ENCODE results near the gene DBT. TPM values are rescaled to one million over a fixed set of nuclear protein-coding genes. Genes with fewer than 3 reads are reported as not detected.

The DBT gene
- total and polyA plus RNA-seq, 2 of the 13 experiments (the other 11 are each of a cell fraction or from before 2014, with no cell fraction given), result 3.3 to 10.2 TPM

DNA sequence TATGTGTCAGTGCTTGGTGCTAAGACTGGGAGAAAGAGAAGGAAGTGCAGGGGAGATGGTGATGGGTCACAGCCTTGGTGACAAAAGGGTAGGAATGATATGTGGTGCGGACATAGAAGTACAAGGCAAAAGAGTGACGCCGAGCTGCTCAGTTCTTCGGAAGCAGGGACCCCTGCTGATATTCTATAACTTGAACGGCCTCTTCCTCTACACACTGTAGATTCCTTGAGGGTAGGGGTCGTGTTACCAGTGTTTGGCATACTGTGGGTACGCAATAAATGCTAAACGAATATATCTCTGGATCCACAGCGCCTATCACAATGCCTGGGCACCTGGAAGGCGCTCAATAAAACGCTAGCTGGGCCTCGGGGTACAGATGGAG lies 488 bp downstream of the DBT start (continued):
- TF ChIP-seq, protein P1, sequence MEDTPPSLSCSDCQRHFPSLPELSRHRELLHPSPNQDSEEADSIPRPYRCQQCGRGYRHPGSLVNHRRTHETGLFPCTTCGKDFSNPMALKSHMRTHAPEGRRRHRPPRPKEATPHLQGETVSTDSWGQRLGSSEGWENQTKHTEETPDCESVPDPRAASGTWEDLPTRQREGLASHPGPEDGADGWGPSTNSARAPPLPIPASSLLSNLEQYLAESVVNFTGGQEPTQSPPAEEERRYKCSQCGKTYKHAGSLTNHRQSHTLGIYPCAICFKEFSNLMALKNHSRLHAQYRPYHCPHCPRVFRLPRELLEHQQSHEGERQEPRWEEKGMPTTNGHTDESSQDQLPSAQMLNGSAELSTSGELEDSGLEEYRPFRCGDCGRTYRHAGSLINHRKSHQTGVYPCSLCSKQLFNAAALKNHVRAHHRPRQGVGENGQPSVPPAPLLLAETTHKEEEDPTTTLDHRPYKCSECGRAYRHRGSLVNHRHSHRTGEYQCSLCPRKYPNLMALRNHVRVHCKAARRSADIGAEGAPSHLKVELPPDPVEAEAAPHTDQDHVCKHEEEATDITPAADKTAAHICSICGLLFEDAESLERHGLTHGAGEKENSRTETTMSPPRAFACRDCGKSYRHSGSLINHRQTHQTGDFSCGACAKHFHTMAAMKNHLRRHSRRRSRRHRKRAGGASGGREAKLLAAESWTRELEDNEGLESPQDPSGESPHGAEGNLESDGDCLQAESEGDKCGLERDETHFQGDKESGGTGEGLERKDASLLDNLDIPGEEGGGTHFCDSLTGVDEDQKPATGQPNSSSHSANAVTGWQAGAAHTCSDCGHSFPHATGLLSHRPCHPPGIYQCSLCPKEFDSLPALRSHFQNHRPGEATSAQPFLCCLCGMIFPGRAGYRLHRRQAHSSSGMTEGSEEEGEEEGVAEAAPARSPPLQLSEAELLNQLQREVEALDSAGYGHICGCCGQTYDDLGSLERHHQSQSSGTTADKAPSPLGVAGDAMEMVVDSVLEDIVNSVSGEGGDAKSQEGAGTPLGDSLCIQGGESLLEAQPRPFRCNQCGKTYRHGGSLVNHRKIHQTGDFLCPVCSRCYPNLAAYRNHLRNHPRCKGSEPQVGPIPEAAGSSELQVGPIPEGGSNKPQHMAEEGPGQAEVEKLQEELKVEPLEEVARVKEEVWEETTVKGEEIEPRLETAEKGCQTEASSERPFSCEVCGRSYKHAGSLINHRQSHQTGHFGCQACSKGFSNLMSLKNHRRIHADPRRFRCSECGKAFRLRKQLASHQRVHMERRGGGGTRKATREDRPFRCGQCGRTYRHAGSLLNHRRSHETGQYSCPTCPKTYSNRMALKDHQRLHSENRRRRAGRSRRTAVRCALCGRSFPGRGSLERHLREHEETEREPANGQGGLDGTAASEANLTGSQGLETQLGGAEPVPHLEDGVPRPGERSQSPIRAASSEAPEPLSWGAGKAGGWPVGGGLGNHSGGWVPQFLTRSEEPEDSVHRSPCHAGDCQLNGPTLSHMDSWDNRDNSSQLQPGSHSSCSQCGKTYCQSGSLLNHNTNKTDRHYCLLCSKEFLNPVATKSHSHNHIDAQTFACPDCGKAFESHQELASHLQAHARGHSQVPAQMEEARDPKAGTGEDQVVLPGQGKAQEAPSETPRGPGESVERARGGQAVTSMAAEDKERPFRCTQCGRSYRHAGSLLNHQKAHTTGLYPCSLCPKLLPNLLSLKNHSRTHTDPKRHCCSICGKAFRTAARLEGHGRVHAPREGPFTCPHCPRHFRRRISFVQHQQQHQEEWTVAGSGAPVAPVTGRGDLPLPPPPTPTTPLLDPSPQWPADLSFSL (CRISPR knock-in tag; IDR thresholded peaks at IDR 0.05), result no peak
- TF ChIP-seq, protein P2, sequence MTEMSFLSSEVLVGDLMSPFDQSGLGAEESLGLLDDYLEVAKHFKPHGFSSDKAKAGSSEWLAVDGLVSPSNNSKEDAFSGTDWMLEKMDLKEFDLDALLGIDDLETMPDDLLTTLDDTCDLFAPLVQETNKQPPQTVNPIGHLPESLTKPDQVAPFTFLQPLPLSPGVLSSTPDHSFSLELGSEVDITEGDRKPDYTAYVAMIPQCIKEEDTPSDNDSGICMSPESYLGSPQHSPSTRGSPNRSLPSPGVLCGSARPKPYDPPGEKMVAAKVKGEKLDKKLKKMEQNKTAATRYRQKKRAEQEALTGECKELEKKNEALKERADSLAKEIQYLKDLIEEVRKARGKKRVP (CRISPR knock-in tag; IDR thresholded peaks at IDR 0.05), result no peak
- TF ChIP-seq NFIB (CRISPR knock-in tag; IDR thresholded peaks at IDR 0.05; ENCODE audit: borderline replicate concordance), result 0 out of 2 replicates have a peak, but pooled peaks have one; percentile 59
- TF ChIP-seq, protein P3, sequence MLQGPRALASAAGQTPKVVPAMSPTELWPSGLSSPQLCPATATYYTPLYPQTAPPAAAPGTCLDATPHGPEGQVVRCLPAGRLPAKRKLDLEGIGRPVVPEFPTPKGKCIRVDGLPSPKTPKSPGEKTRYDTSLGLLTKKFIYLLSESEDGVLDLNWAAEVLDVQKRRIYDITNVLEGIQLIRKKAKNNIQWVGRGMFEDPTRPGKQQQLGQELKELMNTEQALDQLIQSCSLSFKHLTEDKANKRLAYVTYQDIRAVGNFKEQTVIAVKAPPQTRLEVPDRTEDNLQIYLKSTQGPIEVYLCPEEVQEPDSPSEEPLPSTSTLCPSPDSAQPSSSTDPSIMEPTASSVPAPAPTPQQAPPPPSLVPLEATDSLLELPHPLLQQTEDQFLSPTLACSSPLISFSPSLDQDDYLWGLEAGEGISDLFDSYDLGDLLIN (CRISPR knock-in tag; IDR thresholded peaks at IDR 0.05; ENCODE audit: borderline replicate concordance), result 0 out of 2 replicates have a peak, but pooled peaks have one; percentile 32
